Osteocyte (in vitro differentiated cells): Measurements from ENCODE around the gene IL36RN. TPM values are rescaled to one million over a fixed set of nuclear protein-coding genes. Genes with fewer than 3 reads are reported as not detected.

Experiments used
- DNase-seq: peaks from one replicate; pipeline ENCODE4 v3.0.0; 2021; ENCODE audit warnings: mixed read lengths; ENCODE audit not compliant: unreplicated experiment; ENCODE audit errors: extremely low spot score
- H3K27ac Mint-ChIP-seq: one replicate; pipeline ENCODE4 v1.8.0; 2021; ENCODE audit warnings: mild to moderate bottlenecking, mixed read lengths; ENCODE audit not compliant: unreplicated experiment
- H3K27me3 Mint-ChIP-seq: one replicate; pipeline ENCODE4 v1.8.0; 2021; ENCODE audit warnings: mixed read lengths; ENCODE audit not compliant: unreplicated experiment
- H3K36me3 Mint-ChIP-seq: one replicate; pipeline ENCODE4 v1.8.0; 2021; ENCODE audit warnings: mixed read lengths; ENCODE audit not compliant: unreplicated experiment
- H3K4me1 Mint-ChIP-seq: one replicate; pipeline ENCODE4 v1.8.0; 2021; ENCODE audit warnings: mixed read lengths; ENCODE audit not compliant: unreplicated experiment
- H3K4me3 Mint-ChIP-seq: one replicate; pipeline ENCODE4 v1.8.0; 2021; ENCODE audit warnings: mild to moderate bottlenecking, moderate library complexity, mixed read lengths; ENCODE audit not compliant: unreplicated experiment
- H3K9me3 Mint-ChIP-seq: one replicate; pipeline ENCODE4 v1.8.0; 2021; ENCODE audit warnings: mixed read lengths; ENCODE audit not compliant: unreplicated experiment
- CTCF ChIP-seq: fragments of 200-600 bp; sonication (generic); IDR thresholded peaks from 2 replicates; pipeline ENCODE4 v1.5.0; 2021; ENCODE audit warnings: antibody characterized with exemption, mild to moderate bottlenecking, moderate library complexity
- total RNA-seq: library from RNA; stranded (reverse); gene quantifications from 2 replicates; pipeline ENCODE4 v1.2.1, GENCODE V29; 2021

Gene IL36RN
- total RNA-seq, 1 donor from 2014 or later = not detected

GRCh38 chr2:113064281-113064680 is 5.3 kb downstream of the IL36RN start:
- Mint-ChIP-seq H3K4me3 (no peak overlapping the region), H3K9me3 (peaks cover 3% of the 10 kb centered on the region), H3K27ac (no peak overlapping the region), H3K36me3 (no peaks in the 10 kb centered on the region), H3K4me1 (no peaks in the 10 kb centered on the region), H3K27me3 (peaks cover 40% of the 10 kb centered on the region)
- peak; percentile 40 for DNase-seq
- TF ChIP-seq CTCF = no peak

DNA sequence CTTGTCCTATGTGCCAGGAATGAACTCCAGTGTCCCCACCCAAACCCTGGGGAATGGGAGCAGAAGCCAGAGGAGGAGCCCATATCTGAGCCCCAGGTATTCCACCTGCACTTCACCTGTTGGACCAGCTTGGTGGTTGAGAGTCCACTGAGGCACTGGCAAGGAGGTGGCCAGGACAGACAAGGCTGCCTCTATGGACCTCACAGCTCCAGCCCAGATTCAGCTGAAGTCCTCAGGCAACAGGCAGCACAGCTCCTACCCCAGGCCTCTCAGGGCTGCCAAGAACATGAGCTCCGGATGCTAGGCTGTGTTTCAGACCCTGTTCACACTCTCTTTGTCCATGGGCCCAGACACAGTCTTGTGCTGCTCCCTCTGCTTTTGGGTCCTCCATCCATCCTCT is 5.9 kb downstream of the IL36RN start:
- Mint-ChIP-seq H3K9me3 (peaks cover 3% of the 10 kb centered on the region), H3K4me1 (no peaks in the 10 kb centered on the region), H3K4me3 (no peak overlapping the region), H3K27ac (no peak overlapping the region), H3K36me3 (no peaks in the 10 kb centered on the region), H3K27me3 (peaks cover 46% of the 10 kb centered on the region)
- peak; percentile 71 for DNase-seq
- TF ChIP-seq CTCF = no peak

GRCh38 chr2:113067681-113068080 is 8.7 kb downstream of the IL36RN start, which contains the start of gene IL1F10:
TSS of gene IL1F10 (plus strand) at chr2:113067970. CDS start at chr2:113072739, 4,769 bp downstream.
- Mint-ChIP-seq H3K27me3 (peaks cover 49% of the 10 kb centered on the region), H3K36me3 (no peaks in the 10 kb centered on the region), H3K4me1 (no peaks in the 10 kb centered on the region), H3K4me3 (no peak within 1 kb of the TSS), H3K27ac (no peak within 1 kb of the TSS), H3K9me3 (peaks cover 3% of the 10 kb centered on the region)
- peak; percentile 30 for DNase-seq
- no peak for TF ChIP-seq CTCF

DNA sequence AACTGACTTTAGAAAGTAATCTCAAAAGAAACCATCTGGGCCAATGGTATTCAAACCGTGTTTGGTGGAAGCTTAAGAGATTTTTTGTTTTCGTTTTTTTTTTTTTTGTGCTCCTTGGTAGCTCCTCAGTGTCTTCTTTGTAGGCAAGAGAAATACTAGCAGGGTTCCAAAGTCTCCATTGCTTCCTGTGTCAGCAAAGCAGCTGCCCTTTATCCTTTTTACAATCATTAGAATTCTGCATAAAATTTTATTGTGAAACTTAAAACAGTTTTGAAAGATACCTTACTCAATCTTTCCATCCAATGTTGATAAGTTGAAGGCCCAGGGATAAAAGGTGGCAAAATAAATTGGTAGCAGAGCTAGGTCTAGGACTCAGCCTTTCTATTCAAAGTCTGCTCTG is 9.3 kb downstream of the IL36RN start:
- Mint-ChIP-seq H3K9me3 (peaks cover 3% of the 10 kb centered on the region), H3K4me3 (no peak overlapping the region), H3K27me3 (peaks cover 51% of the 10 kb centered on the region), H3K27ac (no peak overlapping the region), H3K4me1 (no peaks in the 10 kb centered on the region), H3K36me3 (no peaks in the 10 kb centered on the region)
- no peak for TF ChIP-seq CTCF
- DNase-seq = no peak

DNA sequence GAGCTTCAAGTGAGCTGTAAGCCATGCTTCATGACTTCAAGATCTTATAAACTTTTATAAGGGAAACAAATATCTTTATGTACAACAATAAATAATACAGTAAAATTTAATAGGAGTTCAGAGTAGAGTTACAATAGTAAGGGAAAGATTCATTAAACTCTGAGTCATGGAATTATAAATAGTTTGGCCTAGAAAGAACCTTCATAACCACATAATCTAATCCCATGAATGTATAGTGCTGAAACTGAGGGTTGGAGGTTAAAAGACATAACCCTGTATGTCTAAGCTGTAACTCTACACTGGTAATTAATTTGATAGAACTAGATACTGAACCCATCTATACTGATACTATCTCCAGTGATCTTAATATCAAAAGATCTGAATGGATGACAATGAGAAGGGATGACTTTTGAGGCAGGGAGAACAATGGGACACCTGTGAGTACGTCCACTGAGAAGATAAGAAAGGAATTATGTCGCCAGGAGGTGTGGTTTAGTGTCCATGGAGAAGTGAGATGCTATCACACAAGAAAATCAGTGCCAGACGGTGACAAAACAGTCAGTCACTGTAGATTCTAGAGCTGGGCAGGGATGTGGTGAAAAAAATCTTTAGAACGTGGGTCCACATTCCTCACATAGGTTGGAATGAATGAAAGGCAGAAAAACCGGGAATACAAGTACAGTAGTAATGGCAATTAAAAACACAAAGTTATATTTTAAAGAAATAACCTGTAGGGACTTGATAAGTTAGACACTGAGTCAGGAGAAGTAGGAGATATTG is 9.9 kb downstream of the IL36RN start:
- Mint-ChIP-seq H3K27ac (no peak overlapping the region), H3K4me1 (no peaks in the 10 kb centered on the region), H3K9me3 (peaks cover 3% of the 10 kb centered on the region), H3K36me3 (no peaks in the 10 kb centered on the region), H3K27me3 (peaks cover 52% of the 10 kb centered on the region), H3K4me3 (no peak overlapping the region)
- DNase-seq = no peak
- no peak for TF ChIP-seq CTCF
